RWPE1 (cell line): ENCODE data around the gene BABAM2.
"Not testable (repeated sequence)": the region's sequence is repeated elsewhere in the genome, so short reads cannot be mapped to it uniquely, and the experiment has no call there.

Source experiments
- CTCF ChIA-PET: fragments of 350-600 bp; sonication (Branson Sonifier 250); formaldehyde crosslinking; extraction: SDS; loops from one replicate; lab custom pipeline; 2021; lab: Yijun Ruan, JAX
- POLR2A ChIA-PET: fragments of 400-600 bp; formaldehyde crosslinking; extraction: SDS; loops from one replicate; lab custom pipeline; 2020; ENCODE audit warnings: antibody characterized with exemption; ENCODE audit not compliant: low non-redundant PET; lab: Yijun Ruan, JAX
- DNase-seq: peaks from one replicate; pipeline ENCODE4 v3.0.0; 2012; ENCODE audit warnings: low spot score
- H3K27ac ChIP-seq: fragments of 450-650 bp; 2 replicates; pipeline ENCODE4 v1.5.1; 2017
- TF ChIP-seq, protein P1 (sequence below): fragments of 450-650 bp; conservative IDR thresholded peaks from 2 replicates; pipeline ENCODE4 v1.5.1; 2017; ENCODE audit warnings: low read depth, mild to moderate bottlenecking

Gene BABAM2

GRCh38 chr2:27873091-27873490 lies 17.4 kb upstream of the BABAM2 start:
- no peak for DNase-seq
- CTCF ChIA-PET = interaction anchor here (1.2 kb wide), 1 partner anchor 170 kb away, joined by 3 read pairs; no protein-coding TSS in a partner anchor
- H3K27ac ChIP-seq = no peak overlapping the region
- TF ChIP-seq, protein P1, sequence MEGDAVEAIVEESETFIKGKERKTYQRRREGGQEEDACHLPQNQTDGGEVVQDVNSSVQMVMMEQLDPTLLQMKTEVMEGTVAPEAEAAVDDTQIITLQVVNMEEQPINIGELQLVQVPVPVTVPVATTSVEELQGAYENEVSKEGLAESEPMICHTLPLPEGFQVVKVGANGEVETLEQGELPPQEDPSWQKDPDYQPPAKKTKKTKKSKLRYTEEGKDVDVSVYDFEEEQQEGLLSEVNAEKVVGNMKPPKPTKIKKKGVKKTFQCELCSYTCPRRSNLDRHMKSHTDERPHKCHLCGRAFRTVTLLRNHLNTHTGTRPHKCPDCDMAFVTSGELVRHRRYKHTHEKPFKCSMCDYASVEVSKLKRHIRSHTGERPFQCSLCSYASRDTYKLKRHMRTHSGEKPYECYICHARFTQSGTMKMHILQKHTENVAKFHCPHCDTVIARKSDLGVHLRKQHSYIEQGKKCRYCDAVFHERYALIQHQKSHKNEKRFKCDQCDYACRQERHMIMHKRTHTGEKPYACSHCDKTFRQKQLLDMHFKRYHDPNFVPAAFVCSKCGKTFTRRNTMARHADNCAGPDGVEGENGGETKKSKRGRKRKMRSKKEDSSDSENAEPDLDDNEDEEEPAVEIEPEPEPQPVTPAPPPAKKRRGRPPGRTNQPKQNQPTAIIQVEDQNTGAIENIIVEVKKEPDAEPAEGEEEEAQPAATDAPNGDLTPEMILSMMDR = no peak
- POLR2A ChIA-PET = no interaction called here

- ChIA-PET CTCF (no interaction called here), POLR2A (no interaction called here)
- H3K27ac ChIP-seq = no peak overlapping the region
- TF ChIP-seq, protein P1 = no peak
- DNase-seq = no peak
Measured at GRCh38 chr2:27875089-27875881, 15.2 kb upstream of the BABAM2 start.

DNA sequence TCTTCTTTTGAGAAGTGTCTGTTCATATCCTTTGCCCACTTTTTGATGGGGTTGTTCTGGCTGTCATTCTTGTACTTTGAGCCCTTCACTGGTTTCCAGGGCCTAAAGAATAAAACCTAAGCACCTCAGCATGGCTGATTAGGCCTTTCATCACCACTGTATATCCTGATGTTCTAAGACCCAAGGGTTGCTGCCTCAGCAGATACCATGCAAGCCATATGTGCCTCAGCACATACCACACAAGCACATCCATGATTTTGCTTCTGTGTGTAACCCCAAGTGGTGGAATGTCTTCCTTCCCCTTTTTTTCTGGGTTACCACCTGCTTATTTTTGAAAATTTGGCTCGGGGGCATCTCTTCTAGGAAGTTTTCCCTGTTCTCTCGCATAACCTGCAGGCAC lies 11.7 kb upstream of the BABAM2 start:
- ChIA-PET CTCF (no interaction called here), POLR2A (no interaction called here)
- H3K27ac ChIP-seq = no peak overlapping the region
- DNase-seq = no peak
- TF ChIP-seq, protein P1 = no peak

DNA sequence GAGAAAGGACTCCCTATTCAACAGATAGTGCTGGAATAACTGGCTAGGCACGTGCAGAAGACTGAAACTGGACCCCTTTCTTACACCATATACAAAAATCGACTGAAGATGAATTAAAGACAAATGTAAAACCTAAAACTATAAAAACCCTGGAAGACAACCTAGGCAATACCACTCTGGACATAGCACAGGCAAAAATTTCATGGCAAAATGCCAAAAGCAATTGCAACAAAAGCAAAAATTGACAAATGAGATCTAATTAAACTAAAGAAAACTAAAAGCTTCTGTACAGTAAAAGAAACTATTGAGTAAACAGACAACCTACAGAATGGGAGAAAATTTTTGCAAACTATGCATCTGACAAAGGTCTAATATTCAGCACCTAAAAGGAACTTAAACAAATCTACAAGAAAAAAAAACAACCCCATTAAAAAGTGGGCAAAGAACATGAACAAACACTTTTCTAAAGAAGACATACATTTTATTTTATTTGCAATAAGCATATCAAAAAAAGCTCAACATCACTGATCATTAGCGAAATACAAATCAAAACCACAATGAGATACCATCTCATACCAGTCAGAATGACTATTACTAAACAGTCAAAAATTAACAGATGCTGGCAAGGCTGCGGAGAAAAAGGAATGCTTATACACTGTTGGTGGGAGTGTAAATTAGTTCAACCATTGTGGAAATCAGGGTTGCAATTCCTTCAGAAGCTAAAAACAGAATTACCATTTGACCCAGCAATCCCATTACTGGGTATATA lies 8.5 kb upstream of the BABAM2 start:
- H3K27ac ChIP-seq, POLR2A ChIA-PET, DNase-seq: not testable (repeated sequence)
- CTCF ChIA-PET = interaction anchor here (1.0 kb wide), 1 partner anchor 75 kb away, joined by 4 read pairs; no protein-coding TSS in a partner anchor

DNA sequence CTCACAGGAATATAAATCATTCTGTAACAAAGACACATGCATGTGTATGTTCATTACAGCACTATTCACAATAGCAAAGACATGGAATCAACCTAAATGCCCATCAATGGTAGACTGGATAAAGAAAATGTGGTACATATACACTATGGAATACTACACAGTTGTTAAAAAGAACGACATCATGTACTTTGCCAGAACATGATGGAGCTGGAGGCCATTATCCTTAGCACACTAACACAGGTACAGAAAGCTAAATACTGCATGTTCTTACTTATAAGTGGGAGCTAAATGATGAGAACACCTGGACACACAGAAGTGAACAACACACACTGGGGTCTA lies 8.0 kb upstream of the BABAM2 start:
- POLR2A ChIA-PET, DNase-seq, H3K27ac ChIP-seq: not testable (repeated sequence)
- CTCF ChIA-PET = interaction anchor here (0.5 to 1.0 kb wide), 2 partner anchors 76 to 148 kb away, joined by 3 to 4 read pairs; no protein-coding TSS in a partner anchor

GRCh38 chr2:27884601-27885000 lies 5.9 kb upstream of the BABAM2 start:
- POLR2A ChIA-PET = interaction anchor here (0.6 kb wide), 1 partner anchor 120 kb away, joined by 4 read pairs; no protein-coding TSS in a partner anchor
- no peak for DNase-seq
- H3K27ac ChIP-seq = no peak overlapping the region

GRCh38 chr2:27885234-27885633 lies 5.3 kb upstream of the BABAM2 start:
- ChIA-PET POLR2A (no interaction called here), CTCF (no interaction called here)
- no peak for DNase-seq
- H3K27ac ChIP-seq = no peak overlapping the region
- TF ChIP-seq, protein P1 = no peak

More at GRCh38 chr2:27884601-27885000, 5.9 kb upstream of the BABAM2 start:
- CTCF ChIA-PET = no interaction called here
- TF ChIP-seq, protein P1 = no peak
